Smooth muscle cell of the brain vasculature (primary cell): ENCODE data around the gene HCN1.

Experiments
- DNase-seq: peaks from one replicate; pipeline ENCODE4 v3.0.0-alpha.2; 2012; ENCODE audit warnings: low read depth, low spot score

The HCN1 gene

DNA sequence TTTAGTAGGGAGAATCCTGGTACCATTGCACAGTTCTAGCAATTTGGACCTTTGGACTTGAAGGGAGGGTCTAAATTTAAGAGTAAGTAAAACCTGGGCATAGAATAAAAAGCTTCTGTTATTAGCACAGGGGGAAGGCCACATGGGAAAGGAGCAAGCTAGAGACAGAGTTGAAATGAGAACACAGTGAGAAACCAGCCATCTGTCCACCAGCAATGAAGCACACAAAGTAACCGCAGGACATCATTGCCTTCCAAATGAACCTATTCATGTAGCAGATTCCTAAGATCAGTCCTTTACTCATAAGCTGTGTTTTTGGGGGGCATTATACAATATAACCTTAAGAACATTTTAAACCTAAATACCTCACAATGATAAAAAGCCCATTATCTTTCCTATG lies 407.4 kb downstream of the HCN1 start:
- no peak for DNase-seq

DNA sequence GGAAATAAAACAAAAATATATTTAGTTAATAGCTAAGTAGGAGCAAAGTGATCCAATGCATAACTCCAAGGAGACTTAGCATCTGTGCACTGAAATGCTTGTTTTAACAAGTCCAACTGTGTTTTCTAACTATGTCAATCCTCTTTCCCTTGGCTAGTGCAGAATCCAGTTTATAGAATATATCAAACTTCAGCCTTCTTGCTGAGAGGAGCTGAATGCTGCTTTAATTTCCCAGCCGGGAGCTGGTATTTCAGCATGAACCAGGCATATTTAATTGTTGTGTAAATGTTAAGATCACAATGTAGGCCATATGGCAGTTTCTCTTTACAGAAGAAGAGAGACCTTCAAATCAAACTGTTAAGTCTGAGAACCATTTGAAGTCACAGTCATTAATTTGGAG lies 411.7 kb downstream of the HCN1 start:
- DNase-seq = no peak

DNA sequence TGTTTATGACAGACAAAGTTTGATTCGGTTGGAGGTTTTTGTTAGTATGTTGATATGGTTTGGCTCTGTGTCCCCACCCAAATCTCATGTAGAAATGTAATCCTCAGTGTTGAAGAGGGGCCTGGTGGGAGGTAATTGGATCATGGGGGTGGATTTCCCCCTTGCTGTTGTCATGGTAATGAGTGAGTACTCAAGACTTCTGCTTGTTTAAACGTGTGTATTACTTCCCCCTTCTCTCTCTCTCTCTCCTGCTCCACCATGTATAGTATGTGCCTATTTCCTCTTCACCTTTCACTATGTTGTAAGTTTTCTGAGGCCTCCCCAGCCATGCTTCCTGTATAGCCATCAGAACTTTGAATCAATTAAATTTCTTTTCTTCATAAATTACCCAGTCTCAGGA lies 415.1 kb downstream of the HCN1 start:
- DNase-seq = no peak

DNA sequence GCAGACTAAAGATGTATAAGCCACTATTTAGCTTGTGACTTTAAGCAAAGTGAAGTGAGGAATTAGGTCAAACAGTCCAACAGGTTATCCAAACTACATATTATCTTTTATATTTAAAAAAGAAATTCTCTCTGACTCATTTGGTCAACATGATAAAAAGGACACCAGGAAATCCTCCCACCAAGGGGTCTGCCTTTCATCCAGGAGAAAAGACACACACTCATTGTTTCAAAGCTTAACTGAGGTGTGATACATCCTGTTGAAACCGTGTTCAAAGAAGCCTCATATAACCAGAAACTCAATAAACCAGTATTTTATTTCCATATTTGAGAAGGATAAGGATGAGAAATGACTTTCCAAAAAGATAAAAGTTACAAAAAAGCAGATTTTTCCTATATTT lies 417.1 kb downstream of the HCN1 start:
- DNase-seq = no peak

DNA sequence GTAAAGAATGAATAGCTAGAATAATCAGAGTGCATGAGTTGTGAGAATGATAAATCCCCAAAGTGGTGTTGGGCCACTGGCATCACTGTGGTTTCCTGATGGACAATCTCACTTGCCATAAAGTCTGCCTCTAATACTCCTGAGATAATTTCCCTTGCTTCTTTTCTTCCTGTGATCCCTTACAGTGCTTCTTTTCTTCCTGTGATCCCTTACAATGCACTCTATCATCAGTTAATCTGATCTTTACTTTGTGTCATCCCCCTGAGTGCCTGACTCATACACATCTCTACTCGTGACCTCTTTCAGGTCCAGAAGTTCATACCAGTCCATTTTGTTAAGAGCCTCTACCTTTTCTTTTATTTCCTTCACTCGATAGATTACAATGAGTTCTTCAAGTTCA lies 418.3 kb downstream of the HCN1 start:
- no peak for DNase-seq

DNA sequence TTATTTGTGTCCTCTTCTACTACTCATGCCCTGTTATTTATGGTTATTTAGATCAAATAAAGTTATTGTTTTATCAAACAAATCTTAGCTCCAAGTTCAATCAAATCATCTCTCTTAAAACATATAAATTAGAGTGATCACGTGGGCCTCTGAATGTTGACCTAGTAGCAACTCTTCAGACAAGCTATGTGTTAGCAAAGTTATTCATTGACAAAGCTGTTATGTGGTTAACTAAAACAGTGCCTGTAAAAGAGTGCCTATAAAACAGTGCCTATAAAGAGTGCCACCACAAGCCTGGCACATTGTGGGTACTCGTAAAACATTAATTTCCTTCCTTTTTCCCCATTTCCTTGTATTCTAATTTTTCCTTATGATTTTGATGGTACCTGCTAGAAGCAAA lies 421.9 kb downstream of the HCN1 start:
- DNase-seq = no peak

DNA sequence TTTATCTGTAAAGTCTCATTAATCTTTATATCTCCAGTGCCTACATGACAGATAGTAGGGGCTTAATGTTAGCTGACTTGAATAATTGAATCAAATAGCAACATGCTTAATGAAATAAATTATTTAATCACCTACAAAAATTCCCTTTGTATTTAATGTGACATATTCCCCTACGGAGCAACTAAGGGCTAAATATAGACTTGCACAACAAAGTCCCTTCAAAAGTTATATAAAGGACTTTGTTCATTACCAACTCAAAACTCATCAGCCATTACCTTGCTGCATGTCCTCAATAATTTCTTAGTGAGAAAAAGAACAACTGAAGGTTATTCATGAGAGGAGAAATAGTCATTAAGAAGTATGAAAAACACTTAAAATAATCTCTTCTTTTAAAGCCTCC lies 424.6 kb downstream of the HCN1 start:
- DNase-seq = no peak

DNA sequence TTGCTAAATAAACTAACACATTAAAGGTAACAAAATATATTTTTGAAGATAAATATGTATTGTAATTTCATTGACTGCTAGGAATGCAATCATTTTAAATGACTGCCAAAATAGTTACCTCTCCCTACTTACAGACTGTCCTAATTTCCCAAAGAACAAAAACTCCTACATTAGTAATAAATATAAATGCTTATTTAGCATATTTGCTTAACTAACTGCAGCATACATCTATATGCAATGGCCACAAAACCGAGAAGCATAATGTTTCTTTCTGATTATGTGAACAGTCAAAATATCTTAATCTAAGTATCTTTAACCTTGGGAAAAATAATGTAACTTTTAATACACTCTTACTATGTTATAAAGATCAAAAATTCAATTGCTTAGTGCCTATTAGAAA lies 431.7 kb downstream of the HCN1 start:
- no peak for DNase-seq

DNA sequence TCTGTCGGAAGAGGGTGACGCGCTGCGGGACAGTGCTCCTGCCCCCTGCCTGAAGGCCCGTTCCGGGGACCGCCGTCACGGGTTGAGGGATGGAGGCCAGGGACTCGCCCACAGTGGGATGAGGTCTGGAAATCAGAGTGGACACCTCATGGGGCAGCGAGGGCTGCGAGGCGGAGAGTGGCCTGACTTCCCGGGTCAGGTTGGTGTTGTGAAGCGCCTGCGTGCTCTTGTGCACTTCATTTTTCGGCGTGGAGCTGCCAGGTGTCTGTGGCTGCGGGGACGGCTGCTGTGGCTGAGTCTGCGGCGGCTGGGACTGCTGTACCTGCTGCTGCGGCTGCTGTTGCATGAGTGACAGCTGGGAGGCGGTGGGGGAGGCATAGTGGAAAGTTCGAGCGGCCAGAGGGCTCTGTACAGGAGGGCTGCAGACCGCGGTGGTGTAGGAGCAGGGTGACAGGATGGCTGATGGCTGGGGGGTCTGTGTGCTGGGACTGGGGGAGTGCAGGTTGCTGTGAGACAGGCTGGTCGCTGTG lies 434.1 kb downstream of the HCN1 start:
- DNase-seq = no peak

DNA sequence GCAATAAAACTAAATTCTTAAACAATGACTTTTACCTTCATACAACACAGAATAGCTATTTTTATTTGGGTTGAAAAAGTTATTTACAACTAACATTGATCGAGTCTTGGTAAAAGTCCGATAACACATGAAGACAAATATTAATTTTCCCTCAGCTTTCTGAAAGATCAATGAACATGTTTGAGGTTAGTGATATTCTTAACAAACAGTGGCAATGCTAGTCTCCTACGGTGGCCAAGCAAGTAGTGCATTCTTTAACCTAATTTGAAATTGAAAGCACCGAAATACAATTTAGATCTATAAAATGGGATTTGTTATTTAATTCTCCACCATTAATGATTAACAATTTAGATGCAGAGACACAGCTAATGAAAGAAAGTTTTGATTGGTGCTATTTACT lies 435.1 kb downstream of the HCN1 start:
- DNase-seq = no peak

DNA sequence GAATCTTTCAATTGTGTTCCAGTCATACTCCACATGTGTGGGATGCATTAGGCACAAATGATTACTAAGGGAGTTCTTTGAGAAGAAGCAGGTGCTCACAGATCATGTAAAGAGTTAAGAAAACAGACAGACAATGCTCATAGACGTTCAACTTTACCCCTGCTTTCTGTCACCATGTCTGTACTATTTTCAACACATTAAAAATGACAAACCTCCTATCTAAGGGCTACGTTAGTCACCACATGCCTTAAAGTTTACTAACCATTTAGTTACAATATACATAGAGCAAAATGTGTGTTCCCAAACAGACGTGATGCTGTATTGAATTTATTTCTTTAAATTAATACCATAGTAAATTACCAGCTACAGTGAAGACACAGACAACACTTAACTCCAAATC lies 435.9 kb downstream of the HCN1 start:
- no peak for DNase-seq

DNA sequence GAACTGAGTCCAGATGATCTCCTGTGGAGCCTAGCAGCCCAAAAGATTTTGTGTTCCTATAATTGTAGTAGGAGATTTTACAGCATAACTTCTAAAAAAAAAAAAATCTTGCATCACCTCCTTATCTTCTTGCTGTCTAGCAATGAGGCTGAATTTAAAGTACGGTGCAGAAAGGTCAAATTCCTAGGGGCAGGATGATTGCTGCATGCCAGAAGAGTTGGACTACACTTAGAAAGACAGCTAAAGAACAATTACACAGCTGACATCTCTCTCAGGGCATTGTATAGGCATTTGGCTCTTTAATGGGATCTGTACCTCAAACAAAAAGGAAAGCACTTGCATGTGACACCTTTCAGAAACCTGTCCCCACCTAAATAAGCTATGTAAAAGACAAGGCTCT lies 443.2 kb downstream of the HCN1 start:
- no peak for DNase-seq

DNA sequence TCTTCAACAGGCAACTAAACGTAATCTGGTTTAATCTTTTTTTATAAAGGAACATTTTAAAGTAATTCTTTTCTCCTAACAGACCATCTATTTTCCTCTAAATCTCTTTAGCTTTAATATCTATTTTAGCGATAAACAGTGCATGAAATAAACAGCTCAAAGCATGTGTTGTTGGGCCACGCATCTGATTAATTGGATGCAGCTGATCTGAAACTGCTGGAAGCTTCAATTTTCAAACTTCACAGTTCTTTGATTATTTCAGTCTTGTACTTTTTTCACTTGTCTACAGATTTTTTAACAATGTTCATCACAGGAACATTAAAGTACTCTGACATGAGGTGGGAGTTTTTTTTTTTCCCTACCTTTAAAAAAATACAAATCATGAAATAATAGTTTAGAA lies 443.6 kb downstream of the HCN1 start:
- no peak for DNase-seq

DNA sequence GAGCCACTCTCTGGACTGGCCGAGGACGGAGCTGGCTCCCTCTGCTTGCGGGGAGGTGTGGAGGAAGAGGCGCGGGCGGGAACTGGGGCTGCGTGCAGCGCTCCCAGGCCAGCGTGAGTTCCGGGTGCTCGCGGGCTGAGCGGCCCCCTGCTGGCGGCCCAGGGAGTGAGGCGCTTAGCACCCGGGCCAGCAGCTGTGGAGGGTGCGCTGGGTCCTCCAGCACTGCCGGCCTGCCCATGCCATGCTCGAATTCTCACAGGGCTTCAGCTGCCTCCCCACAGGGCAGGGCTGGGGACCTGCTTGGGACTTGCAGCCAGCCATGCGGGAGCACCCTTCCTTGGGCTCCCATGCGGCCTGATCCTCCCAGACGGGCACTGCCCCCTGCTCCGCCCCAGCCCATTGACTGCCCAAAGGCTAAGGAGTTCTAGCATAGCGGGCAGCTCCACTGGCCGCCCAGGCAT lies 470.6 kb downstream of the HCN1 start:
- no peak for DNase-seq

DNA sequence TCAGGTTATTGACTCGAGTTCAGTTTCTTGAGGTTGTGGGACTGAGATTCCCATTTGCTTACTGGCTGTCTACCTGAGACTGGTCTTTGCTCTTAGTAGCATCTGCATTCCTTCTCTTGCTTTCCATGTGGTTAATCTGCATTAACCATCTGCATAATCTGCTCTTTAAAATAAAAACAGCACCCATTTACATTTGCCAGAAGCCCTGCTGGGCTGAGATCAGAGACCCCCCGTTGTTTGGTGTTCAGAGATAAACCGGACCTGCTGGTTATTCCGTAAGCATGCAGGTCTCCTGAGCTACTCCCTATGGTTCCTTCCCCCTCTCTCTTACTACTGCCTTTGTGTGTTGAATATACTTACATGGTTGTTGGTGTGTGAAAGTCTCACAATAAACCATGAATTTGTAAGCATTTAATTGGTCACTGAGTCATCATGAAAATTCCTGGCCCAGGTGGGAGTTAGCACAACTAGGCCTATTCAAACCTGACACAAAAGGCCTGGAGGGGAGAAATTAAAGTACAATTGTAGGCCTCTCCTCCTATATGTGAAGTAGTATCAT lies 490.7 kb downstream of the HCN1 start:
- no peak for DNase-seq
